GM12864 (cell line): ENCODE measurements around the gene ATP1A2.

Experiments
- DNase-seq: peaks from one replicate; pipeline ENCODE4 v3.0.0-alpha.2; 2011; ENCODE audit warnings: low read depth
- H3K4me3 ChIP-seq: 2 replicates; pipeline ENCODE4 v1.5.1; 2011; ENCODE audit warnings: mild to moderate bottlenecking, low read depth, low read length, control low read depth
- TF ChIP-seq, protein P1 (sequence below): IDR thresholded peaks from 2 replicates; pipeline ENCODE4 v1.5.1; 2011; ENCODE audit warnings: low read depth, mild to moderate bottlenecking, moderate library complexity, low read length, control low read depth, inconsistent platforms; ENCODE audit errors: missing control alignments

Gene ATP1A2

GRCh38 chr1:160115545-160116282, at the start of gene ATP1A2:
Gene ATP1A2, plus strand, starts transcription at chr1:160115759. Its CDS starts 103 bp downstream, at chr1:160115862.
- TF ChIP-seq, protein P1, sequence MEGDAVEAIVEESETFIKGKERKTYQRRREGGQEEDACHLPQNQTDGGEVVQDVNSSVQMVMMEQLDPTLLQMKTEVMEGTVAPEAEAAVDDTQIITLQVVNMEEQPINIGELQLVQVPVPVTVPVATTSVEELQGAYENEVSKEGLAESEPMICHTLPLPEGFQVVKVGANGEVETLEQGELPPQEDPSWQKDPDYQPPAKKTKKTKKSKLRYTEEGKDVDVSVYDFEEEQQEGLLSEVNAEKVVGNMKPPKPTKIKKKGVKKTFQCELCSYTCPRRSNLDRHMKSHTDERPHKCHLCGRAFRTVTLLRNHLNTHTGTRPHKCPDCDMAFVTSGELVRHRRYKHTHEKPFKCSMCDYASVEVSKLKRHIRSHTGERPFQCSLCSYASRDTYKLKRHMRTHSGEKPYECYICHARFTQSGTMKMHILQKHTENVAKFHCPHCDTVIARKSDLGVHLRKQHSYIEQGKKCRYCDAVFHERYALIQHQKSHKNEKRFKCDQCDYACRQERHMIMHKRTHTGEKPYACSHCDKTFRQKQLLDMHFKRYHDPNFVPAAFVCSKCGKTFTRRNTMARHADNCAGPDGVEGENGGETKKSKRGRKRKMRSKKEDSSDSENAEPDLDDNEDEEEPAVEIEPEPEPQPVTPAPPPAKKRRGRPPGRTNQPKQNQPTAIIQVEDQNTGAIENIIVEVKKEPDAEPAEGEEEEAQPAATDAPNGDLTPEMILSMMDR: no peak
- DNase-seq: no peak
- H3K4me3 ChIP-seq: no peak within 1 kb of the TSS

DNA sequence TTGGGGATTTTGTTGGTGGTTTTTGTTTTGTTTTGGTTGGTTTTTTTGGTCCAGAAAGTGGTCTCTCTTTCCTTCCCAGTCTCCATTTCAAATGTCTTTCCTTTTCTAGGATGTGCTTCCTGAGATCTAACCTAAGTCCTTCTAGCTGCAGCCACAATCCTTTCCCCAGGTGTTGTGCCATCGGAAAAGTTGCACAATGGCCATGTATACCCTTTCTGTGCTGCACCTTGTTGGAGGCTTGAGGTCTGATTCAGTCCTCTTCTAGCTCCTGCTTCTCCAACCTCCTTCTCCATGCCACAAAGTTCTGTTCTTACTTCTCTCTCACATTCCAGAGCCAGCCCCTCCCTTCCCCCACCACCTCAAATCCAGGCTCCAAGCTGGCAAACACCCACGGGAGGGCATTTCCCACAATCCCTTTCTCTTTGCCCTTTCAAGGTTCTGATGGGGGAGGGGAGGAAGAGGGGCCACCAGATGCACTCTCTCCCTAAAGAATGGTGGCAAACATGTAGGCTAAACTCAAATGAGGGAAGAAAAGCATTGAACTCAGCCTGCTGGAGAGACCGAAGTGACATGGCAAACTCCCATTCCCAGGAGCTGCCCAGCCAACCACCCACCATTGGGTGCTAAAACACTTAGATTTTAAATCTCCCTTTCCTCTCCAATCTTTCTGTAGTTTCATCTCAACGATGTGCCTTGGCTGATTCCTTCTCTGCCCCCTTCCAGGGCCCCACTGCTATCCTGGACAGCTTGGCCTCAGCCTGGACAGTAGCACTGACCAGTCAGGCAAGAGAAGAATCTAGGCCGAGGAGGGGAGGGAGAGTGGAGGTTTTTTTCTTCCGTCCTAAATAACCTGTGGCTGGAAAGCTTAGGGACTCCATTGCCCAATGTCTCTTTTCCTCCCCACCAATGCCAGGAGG, 48.5 kb upstream of the ATP1A2 start:
- TF ChIP-seq, protein P1: no peak
- no peak for DNase-seq
- H3K4me3 ChIP-seq: no peak overlapping the region

DNA sequence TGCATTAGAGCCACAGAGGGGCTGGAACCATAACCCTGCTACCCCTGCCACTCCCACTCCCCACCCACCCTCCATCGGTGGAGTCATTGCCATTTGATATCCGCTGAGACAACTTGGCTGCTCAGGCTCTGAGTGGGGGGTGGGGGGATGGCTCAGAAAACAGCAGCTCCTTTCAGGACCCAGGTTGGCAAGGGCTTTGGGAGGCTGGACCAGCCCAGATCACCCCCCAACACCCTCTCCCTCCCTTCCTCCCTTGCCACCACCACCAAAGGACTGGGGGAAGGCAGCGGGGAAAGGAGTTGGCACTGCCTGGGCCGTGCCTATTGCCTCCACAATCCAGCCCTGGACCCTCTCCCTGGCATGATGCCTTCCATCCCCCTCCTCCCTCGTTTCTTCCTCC, 47.3 kb upstream of the ATP1A2 start:
- TF ChIP-seq, protein P1: no peak
- H3K4me3 ChIP-seq: no peak overlapping the region
- no peak for DNase-seq

DNA sequence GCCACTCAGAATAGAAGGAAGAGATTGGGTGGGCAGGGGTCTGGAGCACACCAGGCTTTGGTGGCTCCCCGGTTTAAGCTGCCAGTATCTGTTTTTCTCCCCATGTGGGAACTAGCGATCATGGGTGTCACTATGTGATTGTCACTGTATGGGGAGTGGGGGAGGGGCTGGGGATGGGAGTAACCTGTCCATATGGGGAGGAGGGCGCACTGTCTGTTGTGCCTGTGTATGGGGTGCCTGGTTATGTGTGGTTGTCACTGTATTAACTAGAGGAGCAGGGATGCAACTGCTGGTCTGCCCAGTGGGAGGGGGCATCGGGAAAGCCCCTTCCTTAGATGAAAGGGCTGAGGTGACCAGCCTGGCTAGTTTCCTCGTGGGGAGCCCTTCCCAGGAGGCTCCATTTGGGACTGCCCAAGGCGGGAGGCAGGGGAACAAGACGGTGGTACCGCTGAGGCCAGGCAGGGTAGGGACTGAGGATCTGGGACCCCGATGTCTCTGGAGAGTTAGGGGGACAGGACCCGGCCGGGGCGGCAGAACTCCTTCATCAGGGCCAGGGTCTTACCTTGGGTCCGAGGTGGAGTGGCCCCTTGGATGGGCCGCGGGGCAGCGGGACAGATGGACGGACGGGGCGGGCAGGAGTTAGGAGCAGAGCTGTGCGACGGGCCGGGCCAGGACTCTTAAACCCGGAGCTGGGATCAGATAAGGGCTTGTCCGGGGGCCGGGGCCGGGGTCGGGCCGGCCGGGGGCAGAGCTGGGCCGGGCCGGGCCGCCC, 45.9 kb upstream of the ATP1A2 start, which contains the start of gene KCNJ10:
KCNJ10 (minus strand) TSS at position 701 of the 772 bp plus-strand sequence. CDS start 27,628 bp downstream, outside the sequence.
- DNase-seq: no peak
- TF ChIP-seq, protein P1: no peak
- peak within 1 kb of the TSS; percentile 48 for H3K4me3 ChIP-seq

DNA sequence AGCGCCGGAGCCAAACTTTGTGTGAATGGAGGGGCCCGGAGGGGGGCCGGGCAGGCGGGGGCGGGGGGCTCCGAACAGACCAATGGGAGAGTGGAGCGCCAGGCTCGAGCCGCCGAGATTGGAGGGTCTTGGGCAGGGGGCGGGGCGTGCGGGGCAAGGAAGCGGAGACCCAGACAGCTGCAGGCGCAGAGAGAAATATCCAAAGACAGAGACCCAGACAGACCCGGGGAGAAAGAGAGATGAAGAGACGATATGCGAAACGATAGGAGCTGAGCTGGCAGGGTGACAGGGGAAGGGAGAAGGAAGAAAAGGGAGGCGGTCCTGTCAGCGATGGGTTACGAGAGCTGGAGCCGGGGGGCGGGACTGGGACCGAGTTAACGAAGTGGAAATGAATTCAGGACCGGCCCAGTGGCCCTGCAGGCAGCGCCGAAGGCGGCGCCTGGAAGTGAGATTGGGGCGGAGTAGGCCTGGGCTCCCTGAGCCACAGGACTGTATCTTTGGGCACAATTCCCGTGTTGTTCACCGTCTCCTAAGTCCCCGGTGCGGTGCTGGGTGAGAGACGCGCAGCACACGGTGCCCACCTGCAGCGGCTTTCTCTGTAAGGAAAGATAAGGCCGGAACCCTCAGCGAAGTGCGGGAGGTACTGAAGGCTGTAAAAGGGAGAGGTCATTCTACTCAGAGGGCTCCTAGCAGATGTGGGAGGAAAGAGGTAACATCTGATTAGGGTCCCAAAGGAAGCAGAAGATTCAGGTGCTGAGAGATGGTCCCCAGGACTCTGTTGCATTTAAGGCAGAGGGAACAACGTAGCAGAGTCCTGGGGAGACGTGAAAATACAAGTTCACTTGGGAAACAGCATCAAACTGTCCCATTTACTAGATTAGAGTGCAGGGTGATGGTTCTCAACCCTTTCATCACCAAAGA, 45.1 kb upstream of the ATP1A2 start:
- no peak for DNase-seq
- TF ChIP-seq, protein P1: no peak

GRCh38 chr1:160071289-160071688, 44.3 kb upstream of the ATP1A2 start:
- no peak for DNase-seq
- H3K4me3 ChIP-seq: no peak overlapping the region
- TF ChIP-seq, protein P1: no peak

More for the DNA sequence above, 45.1 kb upstream of the ATP1A2 start:
- peak overlapping the region; percentile 48 for H3K4me3 ChIP-seq
